Cerebellar cortex (tissue), 1 donor: ENCODE data around the gene LRRC30.

Experiments used
- DNase-seq: peaks from one replicate; pipeline ENCODE4 v3.0.0-alpha.2; 2015; ENCODE audit warnings: low spot score

The LRRC30 gene

GRCh38 chr18:7237673-7238272 lies 6.9 kb downstream of the LRRC30 start:
- no peak for DNase-seq

GRCh38 chr18:7242926-7243325 lies 12.0 kb downstream of the LRRC30 start:
- no peak for DNase-seq

- DNase-seq: no peak
These were observed 18.0 kb downstream of the LRRC30 start for GRCh38 chr18:7248877-7249276.

- no peak for DNase-seq
These were observed 23.3 kb downstream of the LRRC30 start for GRCh38 chr18:7254163-7254562.

- no peak for DNase-seq
These were observed 24.2 kb downstream of the LRRC30 start for GRCh38 chr18:7255054-7255453.

GRCh38 chr18:7255643-7256042 lies 24.8 kb downstream of the LRRC30 start:
- no peak for DNase-seq

- DNase-seq: no peak
These were observed 25.9 kb downstream of the LRRC30 start for GRCh38 chr18:7256618-7257425.

- DNase-seq: no peak
These were observed 26.5 kb downstream of the LRRC30 start for GRCh38 chr18:7257426-7257740.

- no peak for DNase-seq
These were observed 28.6 kb downstream of the LRRC30 start for GRCh38 chr18:7259475-7259874.

GRCh38 chr18:7261199-7261598 lies 30.3 kb downstream of the LRRC30 start:
- DNase-seq: no peak

- DNase-seq: no peak
These were observed 37.1 kb downstream of the LRRC30 start for GRCh38 chr18:7267973-7268372.

- no peak for DNase-seq
These were observed 39.1 kb downstream of the LRRC30 start for GRCh38 chr18:7269942-7270341.

- DNase-seq: no peak
These were observed 41.6 kb downstream of the LRRC30 start for GRCh38 chr18:7272311-7273049.

- DNase-seq: no peak
These were observed 42.5 kb downstream of the LRRC30 start for GRCh38 chr18:7273301-7273921.

- DNase-seq: no peak
These were observed 50.7 kb downstream of the LRRC30 start for GRCh38 chr18:7281579-7281978.
